T-helper 1 cell treated with Interleukin-12 subunit alpha and Interleukin-12 subunit beta and Interleukin-4 antibody, amounts not matched to agents 30 μg/mL and 1 μg/mL, for 36 hours (primary cell): ENCODE data around the gene HIGD1C.
"Not testable (repeated sequence)": the region's sequence is repeated elsewhere in the genome, so short reads cannot be mapped to it uniquely, and the experiment has no call there.

Experiments used
- H3K27ac Mint-ChIP-seq: one replicate; pipeline ENCODE4 v1.8.0; 2021; ENCODE audit warnings: mild to moderate bottlenecking, mixed read lengths
- H3K27me3 Mint-ChIP-seq: one replicate; pipeline ENCODE4 v1.8.0; 2021; ENCODE audit warnings: low read depth, mixed read lengths
- H3K36me3 Mint-ChIP-seq: one replicate; pipeline ENCODE4 v1.8.0; 2021; ENCODE audit warnings: low read depth, mixed read lengths
- H3K4me1 Mint-ChIP-seq: one replicate; pipeline ENCODE4 v1.8.0; 2021; ENCODE audit warnings: low read depth, mixed read lengths
- H3K4me3 Mint-ChIP-seq: one replicate; pipeline ENCODE4 v1.8.0; 2021; ENCODE audit warnings: mild to moderate bottlenecking, moderate library complexity, mixed read lengths
- H3K9me3 Mint-ChIP-seq: one replicate; pipeline ENCODE4 v1.8.0; 2021; ENCODE audit warnings: mixed read lengths

Gene HIGD1C

DNA sequence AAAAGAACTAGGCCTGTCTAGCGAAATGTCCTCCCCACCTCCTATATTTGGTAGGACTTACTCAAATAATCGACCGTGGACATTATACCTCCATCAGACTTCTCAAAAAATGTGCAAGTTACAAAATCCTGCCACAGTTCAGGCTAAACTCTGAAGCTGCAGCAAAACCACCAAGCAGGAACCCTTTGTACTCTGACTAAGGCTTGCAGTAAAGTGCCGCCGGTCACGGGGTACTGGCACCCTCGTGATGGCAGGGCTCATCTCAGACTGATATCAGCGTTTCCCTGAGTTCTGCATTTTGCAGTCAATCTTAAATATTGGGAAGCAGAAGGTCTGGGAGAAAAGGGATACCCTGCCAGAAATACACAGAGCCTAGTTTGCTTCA is 56.7 kb downstream of the HIGD1C start:
- H3K27ac Mint-ChIP-seq = peak overlapping the region; percentile 18
- H3K36me3 Mint-ChIP-seq = peaks cover 18% of the 10 kb centered on the region
- H3K9me3 Mint-ChIP-seq = no peaks in the 10 kb centered on the region
- H3K27me3 Mint-ChIP-seq = no peaks in the 10 kb centered on the region
- H3K4me3 Mint-ChIP-seq = peak overlapping the region; percentile 38
- peaks cover 13% of the 10 kb centered on the region for H3K4me1 Mint-ChIP-seq

GRCh38 chr12:51011955-51012354 is 59.6 kb downstream of the HIGD1C start:
- Mint-ChIP-seq H3K9me3 (no peaks in the 10 kb centered on the region), H3K27me3 (no peaks in the 10 kb centered on the region), H3K4me3 (no peak overlapping the region), H3K4me1 (peaks cover 13% of the 10 kb centered on the region), H3K27ac (no peak overlapping the region), H3K36me3 (peaks cover 8% of the 10 kb centered on the region)

DNA sequence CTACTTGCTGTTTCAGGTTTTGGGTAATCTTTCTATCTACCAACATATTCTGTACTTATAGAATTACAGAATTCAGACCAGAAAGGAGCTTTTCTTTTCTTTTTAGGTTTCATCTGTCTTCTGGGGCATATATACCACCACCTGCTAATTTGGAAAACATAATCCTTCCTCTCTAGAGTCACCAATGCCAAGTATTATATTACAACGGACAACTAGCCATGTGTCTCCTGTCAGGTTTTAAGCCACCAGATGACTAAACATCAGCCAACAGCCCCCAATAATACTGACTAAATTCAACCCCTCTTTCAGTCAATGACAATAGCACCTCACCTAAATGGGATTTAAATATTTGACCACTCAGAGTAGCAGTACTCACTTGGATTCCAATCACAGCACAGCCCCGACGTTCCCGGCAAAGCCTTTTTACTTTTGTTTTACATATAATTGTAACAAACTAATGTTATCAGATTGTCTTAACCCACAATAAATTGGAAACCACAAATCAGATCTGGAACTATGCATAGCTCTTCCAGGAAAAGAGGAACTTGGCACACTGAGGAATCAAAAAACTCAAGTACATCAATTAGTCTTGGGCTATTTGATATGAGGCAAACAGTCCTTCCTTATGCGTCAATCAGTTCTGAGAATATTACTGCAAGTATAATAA is 60.4 kb downstream of the HIGD1C start:
- H3K4me1 Mint-ChIP-seq = peaks cover 15% of the 10 kb centered on the region
- no peak overlapping the region for H3K4me3 Mint-ChIP-seq
- no peaks in the 10 kb centered on the region for H3K9me3 Mint-ChIP-seq
- no peak overlapping the region for H3K27ac Mint-ChIP-seq
- H3K27me3 Mint-ChIP-seq = no peaks in the 10 kb centered on the region
- H3K36me3 Mint-ChIP-seq = peaks cover 10% of the 10 kb centered on the region

DNA sequence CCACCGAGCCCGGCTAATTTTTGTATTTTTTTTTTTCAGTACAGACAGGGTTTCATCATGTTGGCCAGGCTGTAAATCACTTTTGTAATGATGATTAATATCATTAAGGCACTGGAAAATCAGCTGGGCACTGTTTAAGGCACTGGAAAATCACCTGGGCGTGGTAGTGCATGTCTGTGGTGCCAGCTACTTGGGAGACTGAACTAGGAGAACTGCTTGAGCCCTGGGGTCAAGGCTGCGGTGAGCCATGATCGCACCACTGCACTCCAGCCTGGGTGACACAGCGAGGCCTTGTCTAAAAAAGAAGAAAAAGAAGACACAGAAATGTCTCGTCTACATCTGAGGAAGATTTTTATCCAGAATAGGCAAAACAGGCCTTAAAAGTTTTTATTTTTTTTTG is 61.1 kb downstream of the HIGD1C start:
- Mint-ChIP-seq H3K4me1 (peaks cover 15% of the 10 kb centered on the region), H3K4me3 (no peak overlapping the region), H3K36me3 (peaks cover 10% of the 10 kb centered on the region), H3K27me3 (no peaks in the 10 kb centered on the region), H3K27ac (no peak overlapping the region), H3K9me3 (no peaks in the 10 kb centered on the region)

DNA sequence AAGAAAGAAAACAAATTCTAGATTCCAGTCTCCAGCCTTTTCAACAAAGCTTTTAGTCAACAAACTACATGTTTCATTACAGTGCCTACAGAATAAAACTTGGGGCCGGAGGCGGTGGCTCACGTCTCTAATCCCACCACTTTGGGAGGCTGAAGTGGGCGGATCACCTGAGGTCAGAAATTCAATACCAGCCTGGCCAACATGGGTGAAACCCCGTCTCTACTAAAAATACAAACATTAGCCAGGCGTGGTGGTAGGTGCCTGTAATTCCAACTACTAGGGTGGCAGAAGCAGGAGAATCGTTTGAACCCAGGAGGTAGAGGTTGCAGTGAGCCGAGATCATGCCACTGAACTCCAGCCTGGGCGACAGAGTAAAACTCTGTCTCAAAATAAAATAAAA is 62.1 kb downstream of the HIGD1C start:
- H3K9me3 Mint-ChIP-seq, H3K27ac Mint-ChIP-seq, H3K4me3 Mint-ChIP-seq, H3K27me3 Mint-ChIP-seq, H3K36me3 Mint-ChIP-seq, H3K4me1 Mint-ChIP-seq: not testable (repeated sequence)

DNA sequence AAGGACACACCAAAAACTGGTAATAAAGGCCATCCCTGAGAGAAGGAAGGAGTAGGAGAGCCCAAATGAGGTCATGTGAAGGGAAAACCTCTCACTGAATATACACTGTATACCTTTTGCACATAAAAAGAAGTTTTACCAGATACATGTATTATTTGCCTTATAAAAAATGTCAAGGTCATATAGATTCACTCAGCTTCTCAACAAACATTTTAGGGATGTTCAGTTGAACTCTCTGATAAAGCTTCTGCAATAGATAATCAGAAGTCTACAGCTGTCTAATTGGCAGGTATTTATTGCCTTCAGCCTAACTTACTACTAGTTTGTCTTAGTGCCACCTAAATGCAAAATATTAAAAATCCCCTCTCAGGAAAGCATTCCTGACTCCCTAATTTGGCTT is 65.1 kb downstream of the HIGD1C start:
- Mint-ChIP-seq H3K27ac (no peak overlapping the region), H3K4me1 (peaks cover 27% of the 10 kb centered on the region), H3K9me3 (no peaks in the 10 kb centered on the region)

GRCh38 chr12:51018956-51019355 is 66.6 kb downstream of the HIGD1C start:
- Mint-ChIP-seq H3K27me3 (no peaks in the 10 kb centered on the region), H3K9me3 (no peaks in the 10 kb centered on the region), H3K4me3 (no peak overlapping the region), H3K4me1 (peaks cover 34% of the 10 kb centered on the region), H3K27ac (no peak overlapping the region), H3K36me3 (peaks cover 3% of the 10 kb centered on the region)

More for the DNA sequence above, 65.1 kb downstream of the HIGD1C start:
- Mint-ChIP-seq H3K27me3 (no peaks in the 10 kb centered on the region), H3K4me3 (no peak overlapping the region), H3K36me3 (peaks cover 3% of the 10 kb centered on the region)

DNA sequence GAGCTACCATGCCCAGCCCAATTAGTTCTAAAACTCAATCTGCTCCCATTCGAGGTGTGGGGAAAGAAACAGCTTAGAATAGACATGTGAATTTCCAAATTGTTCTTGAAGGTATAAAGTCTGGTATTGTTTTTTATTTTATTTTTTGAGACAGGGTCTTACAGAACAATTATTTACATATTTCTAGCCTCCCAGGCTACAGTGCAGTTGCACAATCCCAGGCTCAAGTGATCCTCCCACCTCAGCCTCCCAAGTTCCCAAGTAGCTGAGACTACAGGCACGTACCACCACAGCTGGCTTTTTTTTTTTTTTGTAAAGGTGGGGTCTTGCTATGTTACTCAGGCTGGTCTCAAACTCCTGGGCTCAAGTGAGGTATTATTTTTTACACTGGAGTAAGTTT is 67.6 kb downstream of the HIGD1C start:
- H3K27ac Mint-ChIP-seq = no peak overlapping the region
- H3K9me3 Mint-ChIP-seq = no peaks in the 10 kb centered on the region
- H3K4me1 Mint-ChIP-seq = peaks cover 44% of the 10 kb centered on the region
- peaks cover 3% of the 10 kb centered on the region for H3K36me3 Mint-ChIP-seq
- no peaks in the 10 kb centered on the region for H3K27me3 Mint-ChIP-seq
- no peak overlapping the region for H3K4me3 Mint-ChIP-seq
